GM18873 (cell line): ENCODE results near the gene HAND2.

Experiments used
- ATAC-seq: cut with Tn5 transposase; IDR thresholded peaks from one replicate; pipeline ENCODE4 v1.9.1; 2021; ENCODE audit warnings: mild to moderate bottlenecking, moderate library complexity, moderate number of reproducible peaks; ENCODE audit not compliant: unreplicated experiment, low FRiP score

The HAND2 gene

DNA sequence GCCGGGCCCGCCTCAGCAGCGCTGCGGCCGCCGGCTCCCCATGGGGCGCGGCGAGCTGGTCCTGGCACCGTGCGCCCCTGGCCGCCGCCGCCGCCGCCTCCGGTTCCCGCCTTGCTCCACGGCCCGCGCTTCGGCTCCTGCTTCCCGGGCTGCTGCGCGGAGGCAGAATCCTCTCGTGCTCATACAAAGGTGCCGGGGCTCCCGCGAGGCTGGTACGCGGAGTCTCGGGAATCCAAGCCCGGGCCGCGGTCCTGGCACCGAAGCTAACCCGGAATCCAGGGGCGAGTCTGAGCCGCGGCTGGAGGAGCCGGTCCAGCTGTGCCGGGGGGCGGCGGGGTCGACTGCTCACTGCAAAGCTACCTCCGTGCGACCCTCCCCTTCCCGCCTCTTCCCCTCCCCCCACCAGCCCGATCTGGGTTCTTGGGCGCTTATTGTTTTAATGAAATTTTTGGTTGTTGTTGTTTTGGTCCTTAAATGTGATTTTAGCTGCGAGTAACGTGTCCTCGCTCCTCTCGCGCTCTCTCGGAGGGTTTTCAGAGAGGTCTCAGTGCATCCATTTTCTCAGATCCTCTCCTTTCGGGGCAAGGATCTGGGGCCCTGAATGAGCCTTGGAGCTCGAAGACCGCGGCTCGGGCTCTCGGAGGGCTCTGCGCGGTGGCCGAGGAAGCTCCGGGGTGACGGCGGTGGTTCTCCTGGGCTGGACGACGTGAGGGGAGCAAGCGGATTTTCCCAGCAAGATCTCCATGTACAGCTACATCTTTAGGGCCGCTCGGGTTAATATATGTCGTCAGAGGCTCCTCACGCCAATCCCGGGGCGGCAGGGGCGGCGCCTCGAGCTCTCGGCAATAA, at the start of gene HAND2:
Gene HAND2 (minus strand): TSS at position 753 of the 849 bp plus-strand sequence. CDS start 940 bp downstream, outside the sequence.
- no peak for ATAC-seq

DNA sequence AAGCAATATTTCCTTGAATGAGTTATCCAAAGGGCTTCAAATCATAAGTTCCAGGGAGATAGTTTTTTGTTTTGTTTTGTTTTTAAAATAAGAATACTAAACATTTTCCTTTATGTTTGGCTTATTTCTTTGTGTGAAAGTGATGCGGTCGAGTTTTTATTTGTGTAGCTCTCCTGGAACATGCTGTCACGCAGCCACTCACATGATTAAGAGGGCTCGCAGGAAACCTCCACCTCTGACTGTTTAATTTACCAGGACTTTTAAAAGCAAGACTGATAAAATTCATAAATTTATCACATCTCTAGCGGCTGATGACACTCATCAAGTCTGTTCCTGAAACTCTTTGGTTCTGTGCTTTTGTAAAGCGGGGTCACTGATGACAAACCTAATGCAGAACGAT, 48.9 kb upstream of the HAND2 start:
- ATAC-seq: no peak

DNA sequence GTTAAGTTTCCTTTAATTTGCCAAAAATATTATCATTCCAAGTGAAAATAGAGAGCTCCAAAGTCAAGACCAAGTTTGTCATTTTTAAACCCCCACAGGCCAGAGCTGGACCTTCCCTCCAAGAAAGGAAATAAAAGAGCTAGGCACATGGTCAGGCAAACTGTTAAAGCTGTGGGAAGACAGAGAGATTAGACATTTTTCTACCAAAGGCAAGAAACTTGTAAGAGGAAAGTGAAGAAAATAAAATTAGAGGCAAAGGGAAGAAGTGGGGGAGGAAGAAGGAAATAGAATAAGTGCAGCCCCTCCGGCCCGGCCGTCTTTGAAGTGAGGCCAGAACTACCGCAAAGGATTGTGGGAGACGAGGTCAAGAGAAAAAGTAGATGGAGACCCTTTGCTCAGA, 47.9 kb upstream of the HAND2 start:
- no peak for ATAC-seq

DNA sequence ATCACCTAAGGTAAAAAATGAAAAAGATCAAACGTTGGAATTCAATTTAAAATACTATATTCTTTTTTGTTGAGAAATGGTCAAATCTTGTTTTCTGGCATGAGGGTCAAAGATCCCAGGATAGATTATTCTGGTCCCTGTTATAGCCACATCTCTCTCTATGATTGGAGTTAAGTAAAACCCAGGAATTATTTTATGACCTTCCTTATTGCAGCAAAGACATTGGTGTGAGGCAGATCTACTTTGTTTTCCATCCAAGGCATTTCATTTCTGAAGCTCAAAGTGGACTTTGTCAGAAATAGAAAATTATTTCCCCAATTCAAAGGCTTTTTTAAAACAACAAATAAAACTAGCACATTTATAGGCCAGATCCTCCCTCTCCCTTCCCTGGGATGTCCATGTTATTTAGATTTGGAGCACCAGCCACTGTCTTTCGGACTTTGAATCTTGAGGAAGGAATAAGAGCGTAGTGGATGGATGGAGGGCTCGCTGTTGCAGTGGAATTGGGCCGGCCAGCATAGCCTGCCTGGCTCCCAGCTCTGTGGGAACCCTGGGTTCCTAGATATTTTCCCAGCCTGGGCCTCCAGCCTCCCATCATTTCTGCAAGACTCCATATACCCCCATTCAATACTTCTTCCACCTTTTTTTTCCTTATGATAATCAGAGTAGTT, 45.6 kb upstream of the HAND2 start:
- no peak for ATAC-seq

DNA sequence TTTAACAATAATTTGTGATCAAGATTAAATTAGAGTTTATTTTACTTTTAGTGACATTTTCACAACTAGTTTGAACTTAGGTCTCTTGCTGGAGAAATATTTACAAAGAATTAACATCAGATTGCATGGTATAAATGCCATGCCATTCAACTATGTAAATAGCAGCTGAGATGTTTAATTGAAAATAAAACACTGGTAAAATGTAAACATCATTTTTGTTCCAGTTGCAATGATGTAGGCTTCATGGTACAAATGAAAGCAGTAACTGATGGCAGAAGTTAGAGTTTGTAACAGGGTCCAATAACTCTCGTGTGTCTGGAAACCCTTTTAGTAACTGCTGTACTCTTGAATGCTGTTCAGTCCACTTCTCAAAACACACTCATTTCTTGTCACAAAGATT, 43.7 kb upstream of the HAND2 start:
- ATAC-seq: no peak

DNA sequence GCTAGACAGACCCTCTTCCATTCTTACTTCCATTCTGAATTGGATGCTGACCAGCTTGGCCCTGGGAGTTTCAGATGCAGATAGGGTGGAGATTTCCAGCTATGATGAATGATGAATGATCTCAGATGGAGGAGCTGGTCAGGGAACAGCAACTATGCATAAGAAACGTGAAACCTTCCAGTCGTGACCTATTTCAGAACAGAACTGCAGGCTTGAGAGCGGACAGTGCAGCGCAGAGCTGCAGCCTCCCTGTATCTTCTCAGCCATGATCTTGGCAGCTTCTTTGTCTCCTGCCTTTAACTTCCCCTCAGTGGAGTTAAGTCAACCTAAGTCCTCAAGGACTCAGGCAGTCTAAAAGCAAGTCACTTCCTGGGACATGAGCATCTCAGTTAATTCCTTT, 43.3 kb upstream of the HAND2 start:
- no peak for ATAC-seq

DNA sequence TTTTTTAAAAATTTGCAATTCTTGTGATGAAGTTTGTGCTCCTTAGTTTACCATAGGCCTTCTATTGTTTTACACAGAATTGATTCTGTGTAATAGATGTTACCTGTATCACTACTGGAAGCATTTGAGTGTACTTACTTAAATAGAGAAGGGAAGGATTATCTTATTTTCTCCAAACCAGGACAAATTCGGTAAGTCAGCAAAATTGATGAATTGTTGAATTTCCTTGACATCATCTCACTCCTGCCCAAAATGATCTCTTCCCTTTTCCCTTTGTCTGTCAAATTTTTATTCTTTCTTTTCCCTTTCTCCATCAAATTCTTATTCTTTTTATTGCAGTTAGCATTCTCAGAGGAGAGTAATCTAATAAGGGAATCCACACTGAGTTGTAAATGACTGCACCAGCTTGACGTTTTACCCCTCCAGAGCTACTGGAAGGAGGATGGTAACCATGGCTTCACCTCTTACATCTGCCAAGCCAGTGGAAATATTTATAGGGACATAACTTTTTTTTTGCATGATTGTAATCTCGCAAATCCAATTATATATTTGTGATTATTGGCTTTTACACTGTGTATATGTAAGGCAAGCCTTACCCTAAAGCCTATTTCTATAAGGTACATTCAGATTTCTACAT, 42.6 kb upstream of the HAND2 start:
- no peak for ATAC-seq

DNA sequence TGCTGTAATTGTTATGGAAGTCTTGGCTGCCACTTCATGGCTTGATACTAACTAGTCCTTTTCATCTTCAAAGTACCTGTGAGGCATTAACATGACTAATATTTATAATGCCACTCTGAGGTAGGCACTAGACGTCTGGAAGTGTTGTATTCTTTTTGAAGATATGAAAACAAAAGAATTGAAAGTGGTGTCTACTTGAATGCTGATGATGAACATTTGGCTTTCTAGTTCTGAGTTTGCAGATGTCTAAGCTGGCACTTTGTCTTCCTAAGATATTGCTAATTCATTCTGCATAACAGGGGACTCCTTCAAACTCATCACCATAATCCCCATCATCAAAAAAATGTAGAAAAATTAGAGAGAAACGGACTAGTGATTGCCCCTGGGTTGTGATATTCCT, 41.6 kb upstream of the HAND2 start:
- ATAC-seq: no peak

DNA sequence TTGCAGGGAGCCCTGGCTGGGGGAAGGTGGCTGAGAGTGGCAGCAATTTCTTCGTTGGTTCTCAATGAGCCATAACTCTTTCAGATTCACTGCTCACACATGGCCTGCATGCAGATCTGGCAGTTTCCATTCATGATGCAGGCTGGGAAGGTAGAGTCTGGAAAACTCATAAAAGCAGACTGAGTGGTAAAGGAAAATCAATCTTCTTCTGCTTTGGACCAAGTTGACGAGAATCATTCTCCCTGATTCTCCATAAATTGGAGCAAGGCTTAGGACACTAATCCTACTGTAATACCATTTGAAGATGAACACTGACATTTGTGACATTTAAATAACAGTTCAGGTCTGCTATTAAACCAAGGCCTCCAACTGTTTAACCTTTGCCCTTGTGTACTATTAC, 35.3 kb upstream of the HAND2 start:
- no peak for ATAC-seq

DNA sequence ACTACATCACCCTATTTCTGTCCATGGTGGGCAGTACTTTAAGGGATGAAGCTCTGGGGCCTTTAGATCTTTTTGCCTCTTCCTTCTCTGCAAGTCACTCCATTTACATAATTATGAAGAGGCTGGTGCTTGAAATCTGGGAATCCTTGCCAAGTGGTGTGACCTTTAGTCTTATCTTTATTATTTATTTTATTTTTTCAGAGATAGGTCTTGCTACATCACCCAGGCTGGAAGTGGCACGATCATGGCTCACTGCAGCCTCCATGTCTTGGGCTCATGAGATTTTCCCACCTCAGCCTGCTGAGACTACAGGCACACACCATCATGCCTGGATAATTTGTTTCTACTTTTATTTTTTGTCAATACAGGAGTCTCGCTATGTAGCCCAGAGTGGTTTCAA, 34.4 kb upstream of the HAND2 start:
- no peak for ATAC-seq

DNA sequence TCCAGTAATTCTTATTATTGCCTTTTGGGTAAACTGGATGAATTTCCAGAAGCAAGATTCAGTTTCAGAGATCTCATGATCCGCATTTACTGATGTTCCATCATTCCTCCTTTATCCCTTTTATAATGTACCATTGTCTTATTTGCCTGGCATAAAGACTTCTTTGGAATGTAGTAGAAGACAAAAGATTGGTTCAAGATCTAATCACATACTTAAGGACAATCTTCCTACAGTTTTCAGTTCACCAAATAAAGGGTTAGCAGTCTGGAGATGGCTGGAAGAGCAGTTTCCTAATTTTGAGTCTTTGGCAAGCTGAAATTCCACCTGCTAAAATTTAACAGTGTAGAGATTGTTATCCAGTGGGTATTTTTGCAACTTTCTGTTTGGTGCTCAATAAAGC, 30.9 kb upstream of the HAND2 start:
- ATAC-seq: no peak

DNA sequence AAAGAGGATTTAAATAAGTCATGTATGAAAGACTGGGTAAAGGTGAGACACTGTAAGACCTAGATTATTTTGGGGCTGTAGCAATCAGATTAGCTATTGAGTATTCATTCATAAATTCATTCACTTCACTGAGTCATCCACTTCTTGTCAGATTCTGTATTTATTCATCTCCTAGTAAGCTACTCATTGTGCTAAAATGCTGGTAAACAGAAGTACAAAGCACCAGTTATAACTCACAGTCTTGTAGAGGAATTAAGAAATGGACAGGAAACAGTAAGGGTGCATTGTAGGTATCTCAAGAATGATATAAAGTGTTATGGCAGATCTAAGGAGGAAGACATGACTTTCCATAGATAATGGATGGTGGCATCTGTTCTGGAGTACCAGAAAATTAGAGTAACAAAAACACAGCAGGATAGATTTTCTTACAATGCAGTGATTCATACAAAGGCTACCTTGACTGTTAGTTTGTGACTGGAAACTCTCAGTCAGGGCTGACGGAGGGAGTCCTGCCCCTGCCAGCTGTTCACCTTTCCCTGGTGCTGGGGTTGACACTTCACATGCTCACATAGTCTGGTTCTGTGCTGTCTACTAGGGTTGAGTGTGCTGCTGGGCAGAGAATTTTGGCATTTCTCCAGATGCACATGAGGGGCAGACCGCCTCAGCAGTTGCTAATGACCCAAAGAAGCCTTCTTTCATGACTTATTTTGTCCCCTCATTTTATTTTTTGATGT, 26.5 kb upstream of the HAND2 start:
- ATAC-seq: no peak

DNA sequence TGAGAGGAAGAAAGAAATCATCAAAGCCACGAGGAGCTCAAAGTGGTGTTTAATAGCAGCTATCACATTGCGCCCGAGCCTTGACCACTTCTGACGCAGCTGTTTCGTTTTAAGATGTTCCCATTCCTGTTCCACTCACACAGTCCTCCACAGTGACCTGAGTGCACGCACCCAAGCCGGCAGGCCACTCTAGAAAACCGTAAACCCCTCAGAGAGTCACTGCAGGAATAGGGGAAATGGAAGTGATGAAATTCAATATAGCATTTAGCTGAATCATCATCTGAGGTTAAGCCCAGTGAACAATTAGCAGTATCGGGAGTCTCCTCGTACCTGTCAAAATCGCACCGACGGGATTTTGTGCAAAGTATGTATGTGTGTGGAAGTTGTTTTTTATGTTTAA, 17.9 kb upstream of the HAND2 start:
- no peak for ATAC-seq

DNA sequence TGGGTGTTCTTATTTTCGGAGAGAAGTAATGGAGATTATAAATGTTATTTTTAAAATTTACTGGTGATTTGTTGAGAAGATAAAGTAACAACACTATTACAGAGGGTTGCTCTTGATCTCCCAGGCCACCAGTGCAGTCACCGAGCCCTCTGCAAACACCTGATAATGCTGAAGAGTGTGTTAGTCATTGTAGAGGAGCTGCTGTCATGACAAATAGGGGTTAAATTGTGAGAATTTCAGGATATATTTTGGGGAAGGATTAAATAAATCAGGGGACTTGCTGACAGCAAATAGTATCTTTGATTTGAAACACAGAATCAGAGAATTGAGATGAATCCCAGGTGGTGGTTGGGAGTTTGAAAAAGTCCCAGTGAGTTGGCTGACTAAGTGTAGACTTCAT, 16.7 kb upstream of the HAND2 start:
- no peak for ATAC-seq

DNA sequence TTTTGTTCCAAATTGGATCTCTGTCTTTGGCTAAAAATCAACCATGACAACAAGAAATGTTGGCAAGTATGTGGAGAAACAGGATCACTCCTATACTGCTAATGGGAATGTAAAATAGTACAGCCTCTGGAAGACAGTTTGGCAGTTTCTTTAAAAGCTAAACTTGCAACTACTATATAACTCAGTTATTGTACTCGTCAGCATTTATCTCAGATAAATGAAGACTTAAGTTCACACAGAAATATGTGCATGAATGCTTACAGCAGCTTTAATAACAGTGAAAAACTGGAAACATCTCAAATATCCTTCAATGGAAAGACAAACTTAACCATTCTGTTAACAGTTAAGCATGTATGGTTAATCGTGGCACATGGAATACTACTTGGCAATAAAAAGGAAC, 15.4 kb upstream of the HAND2 start:
- no peak for ATAC-seq

DNA sequence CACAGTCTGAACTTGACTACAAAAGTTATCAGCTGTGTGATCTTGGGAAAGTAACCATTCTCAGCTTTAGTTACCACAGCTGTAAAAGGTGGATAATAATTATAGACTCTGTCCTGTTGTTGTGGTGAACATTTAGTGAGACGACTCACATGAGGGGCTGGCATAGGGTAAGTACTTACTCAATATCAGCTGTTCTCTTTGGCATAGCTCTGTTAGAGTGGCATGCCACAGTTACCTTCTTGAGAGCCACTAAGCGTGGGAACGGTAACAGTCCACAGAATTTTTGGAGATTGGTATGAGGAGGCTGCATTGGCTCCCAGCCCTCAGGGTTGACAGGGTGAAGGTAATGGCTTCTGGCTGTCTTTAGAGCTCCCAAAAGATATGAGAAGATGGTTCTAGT, 13.2 kb upstream of the HAND2 start:
- ATAC-seq: no peak

DNA sequence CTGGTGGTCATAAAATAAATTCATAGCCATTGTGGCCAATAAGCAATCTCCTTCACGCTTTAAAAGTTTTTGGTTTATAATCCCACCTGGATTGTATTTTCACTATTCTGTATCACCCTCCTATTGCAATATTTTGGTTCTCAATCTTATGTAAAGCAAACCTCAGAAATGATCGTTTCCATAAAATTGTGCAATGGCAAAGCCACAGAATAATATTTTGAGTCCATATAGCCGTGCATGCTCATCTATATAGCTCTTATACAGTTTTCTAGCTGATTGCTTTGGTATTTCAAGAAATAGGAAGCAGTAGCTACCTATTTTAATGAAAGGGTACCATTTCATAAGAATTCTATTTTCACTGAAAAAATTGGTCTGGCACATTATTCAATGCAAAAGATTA, 10.0 kb upstream of the HAND2 start:
- ATAC-seq: no peak

DNA sequence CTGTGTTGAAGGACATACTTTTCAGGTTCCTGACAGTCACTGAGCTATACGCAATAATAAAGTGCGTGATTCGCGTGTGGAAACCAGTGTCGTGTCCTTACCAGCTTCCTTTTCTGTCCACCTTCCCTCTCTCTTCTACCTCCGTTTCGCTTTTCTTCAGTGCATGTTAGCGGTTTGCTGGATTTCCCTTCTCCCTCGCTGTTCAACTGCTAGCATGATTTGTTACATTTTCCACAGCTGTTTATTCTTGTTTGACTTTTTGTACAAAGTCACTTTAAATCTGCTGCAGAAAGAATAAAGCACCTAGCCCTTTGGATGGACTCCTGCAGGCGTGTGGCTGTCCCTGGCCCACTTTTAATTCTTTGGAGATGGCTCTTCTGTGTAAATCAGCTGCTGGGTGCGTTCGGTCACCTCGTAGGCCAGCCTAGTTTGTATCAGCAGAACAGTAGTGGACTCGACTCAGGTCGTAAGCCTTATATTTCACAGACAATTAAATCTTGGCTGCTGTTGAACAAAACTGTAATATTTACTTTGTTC, 8.9 kb upstream of the HAND2 start:
- no peak for ATAC-seq

DNA sequence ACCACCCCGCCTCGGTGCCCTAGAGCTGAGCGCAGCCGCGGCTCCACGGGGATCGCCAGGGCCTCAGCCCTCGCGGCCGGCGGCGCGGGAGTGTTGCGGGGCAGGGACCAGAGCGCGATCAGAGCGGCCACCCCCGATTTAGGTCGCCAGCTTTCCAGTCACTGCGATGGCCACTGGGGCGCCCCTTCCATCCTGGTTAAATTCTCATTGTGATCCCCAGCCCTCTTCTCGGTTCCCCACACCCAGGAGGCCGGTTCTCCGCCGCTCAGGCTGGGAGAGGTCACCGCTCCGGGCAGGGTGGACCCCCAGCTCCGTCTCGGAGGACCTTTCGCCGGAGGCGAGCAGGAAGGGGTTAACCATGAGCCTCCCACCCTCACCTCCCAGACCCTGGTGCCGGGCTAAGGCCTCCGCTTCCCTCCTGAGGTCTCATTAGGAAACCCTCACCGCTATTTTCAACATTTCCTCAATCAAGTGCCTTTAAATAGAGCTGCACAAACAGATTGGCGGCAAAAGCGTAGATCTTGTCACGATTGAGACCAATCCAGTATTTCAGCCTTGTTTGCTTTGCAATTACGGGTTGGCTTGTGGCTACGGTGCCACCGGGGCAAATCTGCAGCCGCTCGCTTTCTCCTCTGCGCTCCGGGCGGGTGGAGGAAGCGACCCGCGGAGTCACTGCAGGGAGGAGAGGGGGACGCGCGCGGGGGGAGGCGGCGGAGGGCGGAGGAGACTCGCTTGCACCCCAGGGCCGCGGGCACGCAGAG, 8.3 kb upstream of the HAND2 start:
- ATAC-seq: no peak

DNA sequence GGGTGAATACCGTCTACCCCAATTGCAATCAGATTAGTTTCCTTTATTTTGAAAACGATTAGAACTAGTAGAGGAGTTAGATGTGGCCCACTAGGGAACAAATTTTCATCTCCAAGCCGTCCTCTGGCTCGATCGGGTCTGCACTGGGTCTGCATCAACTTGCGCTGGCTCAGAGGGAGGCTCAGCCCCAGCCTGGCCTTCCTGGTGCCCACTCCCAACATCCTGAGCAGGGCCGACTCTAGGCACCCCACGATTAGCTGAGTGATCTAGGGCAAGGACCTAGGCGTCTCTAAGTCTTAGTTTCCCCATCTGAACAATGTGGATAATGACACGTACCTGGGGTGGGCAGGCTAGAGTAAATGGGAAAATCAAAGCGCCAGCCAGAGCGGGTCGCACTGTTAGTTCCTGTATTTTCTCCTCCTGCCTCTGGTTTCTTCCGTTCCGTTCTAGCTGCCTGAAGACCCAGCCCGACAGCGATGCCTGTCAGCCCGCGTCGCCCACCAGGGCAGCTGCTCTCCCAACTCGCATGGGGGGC, 7.7 kb upstream of the HAND2 start:
- no peak for ATAC-seq
